HG02763 (cell line): ENCODE results near the gene RAB40AL.

Experiments used
- ATAC-seq: cut with Tn5 transposase; IDR thresholded peaks from one replicate; pipeline ENCODE4 v1.9.1; 2021; ENCODE audit warnings: mild to moderate bottlenecking, moderate library complexity; ENCODE audit not compliant: unreplicated experiment

The RAB40AL gene

DNA sequence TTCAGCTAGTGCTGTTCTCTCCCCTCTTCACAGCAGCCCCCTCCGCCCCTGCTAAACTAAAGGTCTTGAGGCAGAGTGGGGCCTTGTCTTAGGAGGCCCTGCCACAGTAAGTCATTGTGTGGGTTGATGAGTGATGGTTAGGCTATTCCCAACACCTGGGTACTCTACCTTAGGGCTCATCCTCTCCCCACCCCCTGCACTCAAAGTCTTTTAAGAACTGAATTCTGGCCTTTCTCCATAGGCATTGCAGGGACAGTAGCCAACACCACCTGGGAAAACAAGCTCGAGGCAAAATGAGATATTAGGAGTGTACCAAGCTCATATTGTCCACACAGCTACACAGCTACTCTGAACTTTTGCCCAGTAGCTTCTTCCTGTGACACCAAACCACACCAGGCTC lies 42.5 kb downstream of the RAB40AL start:
- ATAC-seq: no peak

DNA sequence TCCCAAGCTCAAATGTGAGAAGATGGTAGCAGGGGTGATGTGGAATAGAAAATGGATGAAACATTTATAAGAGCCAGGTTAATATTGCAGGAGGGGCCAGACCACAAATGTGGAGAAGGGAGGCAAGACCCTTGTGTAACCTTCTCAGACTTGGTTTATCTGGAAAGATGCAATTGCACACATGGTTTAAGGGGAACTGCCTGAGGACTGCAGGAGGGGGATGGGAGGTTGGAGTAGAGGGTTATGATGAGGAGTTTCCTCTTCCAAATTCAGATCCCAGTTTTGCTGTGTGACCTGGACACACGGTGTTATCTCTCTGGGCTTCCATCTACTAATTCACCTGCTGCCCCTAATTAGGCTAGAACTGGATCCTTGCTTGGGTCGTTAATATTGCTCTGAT lies 46.1 kb downstream of the RAB40AL start:
- ATAC-seq: no peak

DNA sequence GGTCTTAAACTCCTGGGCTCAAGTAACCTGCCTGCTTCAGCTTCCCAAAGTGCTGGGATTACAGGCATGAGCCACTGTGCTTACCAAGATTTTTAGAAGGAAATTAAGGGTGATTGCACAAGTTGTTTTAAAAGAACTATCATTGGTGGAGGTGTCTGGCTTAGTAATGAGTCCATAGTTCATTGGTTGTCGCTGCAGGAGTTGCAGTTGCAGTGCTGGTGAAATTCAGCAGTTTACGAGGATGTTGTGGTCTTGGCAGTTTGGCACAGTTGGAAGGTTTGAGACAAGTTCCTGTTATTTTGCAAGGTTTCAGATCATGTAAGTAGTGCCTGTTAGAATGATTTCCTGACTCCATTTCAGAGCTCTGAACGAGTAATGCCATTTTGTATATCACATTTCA lies 48.1 kb downstream of the RAB40AL start:
- ATAC-seq: no peak
